Cardiac fibroblast (primary cell): ENCODE measurements around the gene NANOGP8.

ENCODE experiments used
- DNase-seq, 2 donors: peaks; one replicate each; pipeline versions ENCODE4 v3.0.0 to v3.0.0-alpha.2; 2010; ENCODE audit warnings: low read depth in 2 of 2
- H3K4me3 ChIP-seq, 2 donors: replicated peaks in 1 of 2; 1 replicate in 1 of 2; 2 replicates in 1 of 2; pipeline ENCODE4 v1.5.1; 2011; ENCODE audit warnings: low read depth in 2 of 2, low read length in 2 of 2, mild to moderate bottlenecking in 2 of 2, moderate library complexity in 1 of 2
- CTCF ChIP-seq: IDR thresholded peaks from one replicate; pipeline ENCODE4 v1.5.1; 2011; ENCODE audit warnings: low read depth, mild to moderate bottlenecking, low read length, inconsistent platforms

The NANOGP8 gene

GRCh38 chr15:35098737-35099136 is 13.6 kb upstream of the NANOGP8 start:
- TF ChIP-seq CTCF = no peak
- DNase-seq = no peak
- H3K4me3 ChIP-seq = no peak overlapping the region

- TF ChIP-seq CTCF = no peak
- H3K4me3 ChIP-seq = no peak overlapping the region
- DNase-seq = no peak
Measured at GRCh38 chr15:35095941-35096340, 10.8 kb upstream of the NANOGP8 start.

GRCh38 chr15:35092846-35093245 is 7.8 kb upstream of the NANOGP8 start:
- no peak for DNase-seq
- TF ChIP-seq CTCF = no peak
- H3K4me3 ChIP-seq = no peak overlapping the region

GRCh38 chr15:35092311-35092710 is 7.2 kb upstream of the NANOGP8 start:
- H3K4me3 ChIP-seq = no peak overlapping the region
- TF ChIP-seq CTCF = no peak
- no peak for DNase-seq

GRCh38 chr15:35090104-35090807 is 5.2 kb upstream of the NANOGP8 start:
- no peak for DNase-seq
- H3K4me3 ChIP-seq = no peak overlapping the region
- no peak for TF ChIP-seq CTCF

- no peak for TF ChIP-seq CTCF
- DNase-seq = no peak
- no peak overlapping the region for H3K4me3 ChIP-seq
Measured at GRCh38 chr15:35089551-35089950, 4.5 kb upstream of the NANOGP8 start.

GRCh38 chr15:35088329-35088728 is 3.2 kb upstream of the NANOGP8 start:
- DNase-seq = no peak
- TF ChIP-seq CTCF = no peak
- H3K4me3 ChIP-seq = no peak overlapping the region
